GM12878 (cell line): ENCODE results near the gene PLPP3. TPM values are rescaled to one million over a fixed set of nuclear protein-coding genes. Genes with fewer than 3 reads are reported as not detected.

ENCODE experiments used
- ATF7 ChIP-seq: fragments of 450-650 bp; IDR thresholded peaks from 2 replicates; pipeline ENCODE4 v1.6.1; 2016; ENCODE audit warnings: low read depth, mild to moderate bottlenecking
- CHD2 ChIP-seq: IDR thresholded peaks from 2 replicates; pipeline ENCODE4 v1.6.1; 2011; ENCODE audit warnings: low read depth, low read length, improper control_type of control experiment, borderline replicate concordance
- GABPA ChIP-seq: IDR thresholded peaks from 2 replicates; pipeline ENCODE4 v1.6.1; 2014; ENCODE audit warnings: antibody characterized with exemption, low read depth, mild to moderate bottlenecking, inconsistent platforms
- MEF2B ChIP-seq: fragments of 450-650 bp; IDR thresholded peaks from 2 replicates; pipeline ENCODE4 v1.6.1; 2018; ENCODE audit warnings: mild to moderate bottlenecking, moderate library complexity; ENCODE audit not compliant: partially characterized antibody, poor library complexity, severe bottlenecking
- NFYB ChIP-seq: IDR thresholded peaks from 2 replicates; pipeline ENCODE4 v1.6.1; 2011; ENCODE audit warnings: low read depth, mild to moderate bottlenecking, low read length, improper control_type of control experiment, moderate library complexity; ENCODE audit not compliant: insufficient read depth
- NR2F1 ChIP-seq: fragments of 450-650 bp; conservative IDR thresholded peaks from 2 replicates; pipeline ENCODE4 v1.6.1; 2017; ENCODE audit warnings: mild to moderate bottlenecking
- PAX8 ChIP-seq: fragments of 450-650 bp; IDR thresholded peaks from 2 replicates; pipeline ENCODE4 v1.6.1; 2017; ENCODE audit warnings: mild to moderate bottlenecking, moderate library complexity
- PRDM15 ChIP-seq: fragments of 450-650 bp; formaldehyde crosslinking; IDR thresholded peaks from 2 replicates; pipeline ENCODE4 v1.4.0; 2020; ENCODE audit warnings: mild to moderate bottlenecking, moderate library complexity
- SP1 ChIP-seq: IDR thresholded peaks from one replicate; pipeline ENCODE4 v1.6.1; 2011; ENCODE audit warnings: low read depth, low read length
- SRF ChIP-seq, 2 experiments: IDR thresholded peaks; 2 replicates each; pipeline ENCODE4 v1.6.1; 2011; ENCODE audit warnings: low read depth in 2 of 2, low read length in 2 of 2, mild to moderate bottlenecking in 1 of 2, moderate library complexity in 1 of 2
- TCF3 ChIP-seq: IDR thresholded peaks from 2 replicates; pipeline ENCODE4 v1.6.1; 2012; ENCODE audit warnings: low read depth, mild to moderate bottlenecking, low read length, borderline replicate concordance; ENCODE audit not compliant: insufficient read depth
- ZNF687 ChIP-seq: fragments of 450-650 bp; IDR thresholded peaks from 2 replicates; pipeline ENCODE4 v1.6.1; 2017; ENCODE audit warnings: mild to moderate bottlenecking, moderate library complexity
- polyA plus RNA-seq, 11 experiments: library from polyadenylated mRNA; depleted of rRNA in 4 of 11; unstranded in 6 of 11; stranded (reverse) in 5 of 11; fragments of >200 nt; fragmentation: Nextera tagmentation in 4 of 11; fragmentation: Illumina TruSeq in 1 of 11; extraction: Ambion mirVana in 4 of 11; extraction: Trizol in 1 of 11; gene quantifications; 1 replicate in 1 of 11; 2 replicates in 10 of 11; pipeline versions ENCODE4 v1.2.1 to v1.2.3, GENCODE V29; 2011 to 2016; ENCODE audit warnings: inconsistent platforms in 2 of 11, missing spikeins in 2 of 11, low read depth in 1 of 11
- total RNA-seq, 4 experiments: library from RNA; depleted of rRNA in 3 of 4; stranded (reverse); fragments of >200 nt in 3 of 4; fragmentation: Illumina TruSeq in 1 of 4; extraction: Trizol in 1 of 4; gene quantifications; 2 replicates each; pipeline versions ENCODE4 v1.2.1 to v1.2.3, GENCODE V29; 2013 to 2021
- TF ChIP-seq, protein P1 (sequence below): IDR thresholded peaks from 2 replicates; pipeline ENCODE4 v1.6.1; 2012; ENCODE audit warnings: mild to moderate bottlenecking, low read depth, low read length
- TF ChIP-seq, protein P2 (sequence below): fragments of 450-650 bp; IDR thresholded peaks from 2 replicates; pipeline ENCODE4 v1.6.1; 2017; ENCODE audit warnings: mild to moderate bottlenecking, low read depth, inconsistent platforms; ENCODE audit not compliant: poor library complexity, severe bottlenecking

Gene PLPP3
- total and polyA plus RNA-seq, 10 of the 15 experiments (the other 5 are each of a cell fraction or from before 2014, with no cell fraction given): 6.4 to 26.8 (median 9.5) TPM

DNA sequence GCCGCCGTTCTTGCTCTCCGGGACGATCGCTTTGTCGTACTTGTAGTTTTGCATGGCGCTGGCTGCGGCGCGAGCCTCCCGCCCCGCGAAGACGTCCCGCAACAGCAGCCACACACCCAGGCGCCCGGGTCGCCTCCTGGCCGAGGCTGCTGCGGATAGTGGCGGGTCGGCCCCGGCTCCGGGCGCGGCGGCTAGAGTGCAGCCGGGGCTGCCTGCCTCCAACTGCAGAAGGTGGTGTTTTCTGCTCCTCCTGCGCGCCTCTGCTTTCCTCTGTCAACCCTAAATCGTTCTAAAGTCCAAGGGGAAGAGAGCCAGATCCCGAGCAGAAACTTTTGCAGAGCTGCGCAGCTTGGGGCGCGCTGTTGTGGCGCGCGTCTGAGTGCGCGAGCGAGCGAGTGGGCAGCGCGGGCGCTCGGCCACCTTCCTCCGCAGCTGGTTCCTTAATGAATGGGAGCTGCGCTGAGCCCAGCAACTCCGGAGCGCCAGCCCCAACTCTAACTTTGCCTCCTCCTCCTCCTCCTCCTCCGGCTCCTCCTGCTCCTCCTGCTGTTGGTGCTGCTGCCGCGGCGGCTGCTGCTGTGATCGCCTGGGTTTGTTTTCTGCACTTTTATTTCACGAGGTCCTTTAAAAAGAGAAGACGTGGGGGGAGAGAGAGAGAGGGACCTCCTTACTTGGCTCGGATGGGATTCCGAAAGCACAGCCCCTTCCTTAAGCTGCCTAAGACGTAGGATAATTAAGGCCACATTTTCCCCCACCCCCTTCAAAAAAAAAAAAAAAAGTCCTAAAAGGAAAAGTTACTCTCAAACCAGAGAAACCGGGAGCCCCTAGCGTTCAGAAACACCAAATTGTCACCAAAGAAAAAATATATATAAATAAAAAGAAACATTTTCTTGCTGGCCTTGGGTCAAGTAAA is at the start of gene PLPP3 (continued):
- no peak for TF ChIP-seq ZNF687
- no peak for TF ChIP-seq TCF3
- no peak for TF ChIP-seq GABPA
- no peak for TF ChIP-seq PAX8
- TF ChIP-seq PRDM15 (CRISPR knock-in tag): no peak
- no peak for TF ChIP-seq SRF (IDR thresholded peaks at IDR 0.05; ENCODE audit: low read depth in 2 of 2, low read length in 2 of 2)
- TF ChIP-seq NFYB: no peak
- TF ChIP-seq, protein P1, sequence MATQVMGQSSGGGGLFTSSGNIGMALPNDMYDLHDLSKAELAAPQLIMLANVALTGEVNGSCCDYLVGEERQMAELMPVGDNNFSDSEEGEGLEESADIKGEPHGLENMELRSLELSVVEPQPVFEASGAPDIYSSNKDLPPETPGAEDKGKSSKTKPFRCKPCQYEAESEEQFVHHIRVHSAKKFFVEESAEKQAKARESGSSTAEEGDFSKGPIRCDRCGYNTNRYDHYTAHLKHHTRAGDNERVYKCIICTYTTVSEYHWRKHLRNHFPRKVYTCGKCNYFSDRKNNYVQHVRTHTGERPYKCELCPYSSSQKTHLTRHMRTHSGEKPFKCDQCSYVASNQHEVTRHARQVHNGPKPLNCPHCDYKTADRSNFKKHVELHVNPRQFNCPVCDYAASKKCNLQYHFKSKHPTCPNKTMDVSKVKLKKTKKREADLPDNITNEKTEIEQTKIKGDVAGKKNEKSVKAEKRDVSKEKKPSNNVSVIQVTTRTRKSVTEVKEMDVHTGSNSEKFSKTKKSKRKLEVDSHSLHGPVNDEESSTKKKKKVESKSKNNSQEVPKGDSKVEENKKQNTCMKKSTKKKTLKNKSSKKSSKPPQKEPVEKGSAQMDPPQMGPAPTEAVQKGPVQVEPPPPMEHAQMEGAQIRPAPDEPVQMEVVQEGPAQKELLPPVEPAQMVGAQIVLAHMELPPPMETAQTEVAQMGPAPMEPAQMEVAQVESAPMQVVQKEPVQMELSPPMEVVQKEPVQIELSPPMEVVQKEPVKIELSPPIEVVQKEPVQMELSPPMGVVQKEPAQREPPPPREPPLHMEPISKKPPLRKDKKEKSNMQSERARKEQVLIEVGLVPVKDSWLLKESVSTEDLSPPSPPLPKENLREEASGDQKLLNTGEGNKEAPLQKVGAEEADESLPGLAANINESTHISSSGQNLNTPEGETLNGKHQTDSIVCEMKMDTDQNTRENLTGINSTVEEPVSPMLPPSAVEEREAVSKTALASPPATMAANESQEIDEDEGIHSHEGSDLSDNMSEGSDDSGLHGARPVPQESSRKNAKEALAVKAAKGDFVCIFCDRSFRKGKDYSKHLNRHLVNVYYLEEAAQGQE: no peak
- TF ChIP-seq, protein P2, sequence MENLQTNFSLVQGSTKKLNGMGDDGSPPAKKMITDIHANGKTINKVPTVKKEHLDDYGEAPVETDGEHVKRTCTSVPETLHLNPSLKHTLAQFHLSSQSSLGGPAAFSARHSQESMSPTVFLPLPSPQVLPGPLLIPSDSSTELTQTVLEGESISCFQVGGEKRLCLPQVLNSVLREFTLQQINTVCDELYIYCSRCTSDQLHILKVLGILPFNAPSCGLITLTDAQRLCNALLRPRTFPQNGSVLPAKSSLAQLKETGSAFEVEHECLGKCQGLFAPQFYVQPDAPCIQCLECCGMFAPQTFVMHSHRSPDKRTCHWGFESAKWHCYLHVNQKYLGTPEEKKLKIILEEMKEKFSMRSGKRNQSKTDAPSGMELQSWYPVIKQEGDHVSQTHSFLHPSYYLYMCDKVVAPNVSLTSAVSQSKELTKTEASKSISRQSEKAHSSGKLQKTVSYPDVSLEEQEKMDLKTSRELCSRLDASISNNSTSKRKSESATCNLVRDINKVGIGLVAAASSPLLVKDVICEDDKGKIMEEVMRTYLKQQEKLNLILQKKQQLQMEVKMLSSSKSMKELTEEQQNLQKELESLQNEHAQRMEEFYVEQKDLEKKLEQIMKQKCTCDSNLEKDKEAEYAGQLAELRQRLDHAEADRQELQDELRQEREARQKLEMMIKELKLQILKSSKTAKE: no peak
- TF ChIP-seq MEF2B: no peak
- no peak for TF ChIP-seq ATF7
- no peak for TF ChIP-seq CHD2
- no peak for TF ChIP-seq NR2F1
- no peak for TF ChIP-seq SP1
